ENCODE measurements around the gene ACSL3.
"Not testable (repeated sequence)": the region's sequence is repeated elsewhere in the genome, so short reads cannot be mapped to it uniquely, and the experiment has no call there.

Gene ACSL3

GRCh38 chr2:222854773-222855700, 5.8 kb upstream of the ACSL3 start:
- DNase-seq, result no peak

GRCh38 chr2:222859786-222860612, 837 bp upstream of the ACSL3 start:
- DNase-seq, result no peak

- peak; percentile 58 for DNase-seq
Measured at GRCh38 chr2:222861411-222862105, 722 bp downstream of the ACSL3 start.

- no peak for DNase-seq
Measured at GRCh38 chr2:222862106-222862908, 1.5 kb downstream of the ACSL3 start.

- DNase-seq, result no peak
Measured at GRCh38 chr2:222862909-222863544, 2.2 kb downstream of the ACSL3 start.

GRCh38 chr2:222864296-222864695, 3.5 kb downstream of the ACSL3 start:
- DNase-seq, result no peak

GRCh38 chr2:222865301-222865700, 4.5 kb downstream of the ACSL3 start:
- no peak for DNase-seq

- DNase-seq, result no peak
Measured at GRCh38 chr2:222866358-222866960, 5.6 kb downstream of the ACSL3 start.

- DNase-seq, result not testable (repeated sequence)
Measured at GRCh38 chr2:222868560-222869251, 7.9 kb downstream of the ACSL3 start.

- DNase-seq, result no peak
Measured at GRCh38 chr2:222869252-222869560, 8.4 kb downstream of the ACSL3 start.

- no peak for DNase-seq
Measured at GRCh38 chr2:222871291-222871690, 10.5 kb downstream of the ACSL3 start.

- DNase-seq, result no peak
Measured at GRCh38 chr2:222872551-222872950, 11.7 kb downstream of the ACSL3 start.

GRCh38 chr2:222875482-222875881, 14.6 kb downstream of the ACSL3 start:
- DNase-seq, result no peak

- no peak for DNase-seq
Measured at GRCh38 chr2:222876947-222877346, 16.1 kb downstream of the ACSL3 start.

GRCh38 chr2:222877556-222878300, 16.9 kb downstream of the ACSL3 start:
- no peak for DNase-seq

GRCh38 chr2:222878301-222878876, 17.6 kb downstream of the ACSL3 start:
- DNase-seq, result no peak

- no peak for DNase-seq
Measured at GRCh38 chr2:222878877-222879603, 18.2 kb downstream of the ACSL3 start.

GRCh38 chr2:222879604-222879933, 18.7 kb downstream of the ACSL3 start:
- DNase-seq, result no peak

GRCh38 chr2:222882484-222882928, 21.7 kb downstream of the ACSL3 start:
- DNase-seq, result no peak

Measured in stimulated activated CD4-positive, alpha-beta T cell treated with anti-CD3 and anti-CD28 coated beads, Interleukin-15, amount 100 ng/mL, for 24 hours (primary cell).